Endodermal cell (in vitro differentiated cells): ENCODE measurements around the gene RDH14. TPM values are rescaled to one million over a fixed set of nuclear protein-coding genes. Genes with fewer than 3 reads are reported as not detected.

ENCODE experiments used
- DNase-seq: peaks from one replicate; pipeline ENCODE4 v3.0.0-alpha.2; 2017
- H3K27ac ChIP-seq: 2 replicates; pipeline ENCODE4 v1.5.1; 2013; ENCODE audit warnings: mild to moderate bottlenecking, low read depth, low read length, moderate library complexity
- H3K27me3 ChIP-seq: 2 replicates; pipeline ENCODE4 v1.6.1; 2013; ENCODE audit warnings: mild to moderate bottlenecking, low read length, moderate library complexity; ENCODE audit not compliant: insufficient read depth, control insufficient read depth, poor library complexity, severe bottlenecking
- H3K36me3 ChIP-seq: 2 replicates; pipeline ENCODE4 v1.7.0; 2013; ENCODE audit warnings: mild to moderate bottlenecking, low read length, moderate library complexity; ENCODE audit not compliant: control insufficient read depth, insufficient read depth
- H3K4me1 ChIP-seq: one replicate; pipeline ENCODE4 v1.7.0; 2013; ENCODE audit warnings: low read length; ENCODE audit not compliant: control insufficient read depth, insufficient read depth
- H3K4me3 ChIP-seq: 2 replicates; pipeline ENCODE4 v1.5.1; 2013; ENCODE audit warnings: mild to moderate bottlenecking, low read length, moderate library complexity
- H3K9ac ChIP-seq: 2 replicates; pipeline ENCODE4 v1.6.1; 2013; ENCODE audit warnings: mild to moderate bottlenecking, low read length, moderate library complexity; ENCODE audit not compliant: poor library complexity, severe bottlenecking; ENCODE audit errors: extremely low read depth
- H3K9me3 ChIP-seq: 2 replicates; pipeline ENCODE4 v1.6.1; 2013; ENCODE audit warnings: mild to moderate bottlenecking, low read length, moderate library complexity; ENCODE audit not compliant: control insufficient read depth
- H3K27ac Mint-ChIP-seq: 2 replicates; pipeline ENCODE4 v1.8.0; 2020; ENCODE audit warnings: mixed read lengths
- H3K27me3 Mint-ChIP-seq: 2 replicates; pipeline ENCODE4 v1.8.0; 2021; ENCODE audit warnings: mild to moderate bottlenecking, mixed read lengths; ENCODE audit not compliant: insufficient read depth
- H3K36me3 Mint-ChIP-seq: 2 replicates; pipeline ENCODE4 v1.8.0; 2020; ENCODE audit warnings: low read depth, mixed read lengths
- H3K4me1 Mint-ChIP-seq: 2 replicates; pipeline ENCODE4 v1.8.0; 2020; ENCODE audit warnings: mixed read lengths
- H3K4me3 Mint-ChIP-seq: 2 replicates; pipeline ENCODE4 v1.8.0; 2020; ENCODE audit warnings: mild to moderate bottlenecking, moderate library complexity, mixed read lengths
- H3K9me3 Mint-ChIP-seq: 2 replicates; pipeline ENCODE4 v1.8.0; 2020; ENCODE audit warnings: mild to moderate bottlenecking, mixed read lengths
- CTCF ChIP-seq: fragments of 200-600 bp; sonication (generic); conservative IDR thresholded peaks from 2 replicates; pipeline ENCODE4 v1.5.0; 2021; ENCODE audit warnings: antibody characterized with exemption, mild to moderate bottlenecking
- WGBS, 2 experiments: methylation state at CpG; one replicate each; pipeline versions ENCODE4 v1.1.5 to v1.1.7; 2013; ENCODE audit warnings: missing lambda C conversion rate in 2 of 2, mixed read lengths in 1 of 2; ENCODE audit not compliant: insufficient coverage in 1 of 2, insufficient read length in 1 of 2; 5-methylcytosine and 5-hydroxymethylcytosine counted together
- total RNA-seq, 2 donors: library from RNA; stranded (reverse); fragmentation: NEBNext Ultra II Directional in 1 of 2; extraction: Animal tissue kit (Norgen Biotek cat#: 25700) in 1 of 2; gene quantifications; 2 replicates in 1 of 2; 3 replicates in 1 of 2; pipeline ENCODE4 v1.2.1, GENCODE V29; 2021

The RDH14 gene
- total RNA-seq, 2 donors from 2014 or later: 22.6 to 23.0 TPM

GRCh38 chr2:18566145-18566769, 5.8 kb upstream of the RDH14 start:
- no peaks in the 10 kb centered on the region for H3K27me3 ChIP-seq
- H3K9me3 ChIP-seq: peaks cover 6% of the 10 kb centered on the region
- Mint-ChIP-seq H3K36me3 (peaks cover 2% of the 10 kb centered on the region), H3K27me3 (no peaks in the 10 kb centered on the region), H3K9me3 (peaks cover 3% of the 10 kb centered on the region), H3K4me1 (peaks cover 22% of the 10 kb centered on the region), H3K27ac (no peak overlapping the region), H3K4me3 (no peak overlapping the region)
- H3K4me3 ChIP-seq: no peak overlapping the region
- no peak overlapping the region for H3K27ac ChIP-seq
- no peak for TF ChIP-seq CTCF
- H3K36me3 ChIP-seq: no peaks in the 10 kb centered on the region
- no peak overlapping the region for H3K9ac ChIP-seq
- no peaks in the 10 kb centered on the region for H3K4me1 ChIP-seq
- 86 to 91% methylated on average over 1 of the region's 1 CpG for WGBS, 2 experiments
- no peak for DNase-seq

GRCh38 chr2:18560797-18561085, 288 bp upstream of the RDH14 start:
- H3K27me3 ChIP-seq: no peaks in the 10 kb centered on the region
- DNase-seq: no peak
- H3K27ac Mint-ChIP-seq: peak overlapping the region; percentile 84
- H3K9me3 ChIP-seq: peaks cover 6% of the 10 kb centered on the region
- WGBS, 2 experiments: 0 to 5% methylated on average over 1 to 3 of the region's 3 CpGs
- no peak overlapping the region for H3K27ac ChIP-seq
- peak overlapping the region; percentile 86 for H3K4me3 ChIP-seq
- no peaks in the 10 kb centered on the region for H3K9me3 Mint-ChIP-seq
- peaks cover under 1% of the 10 kb centered on the region for H3K36me3 Mint-ChIP-seq
- peaks cover 22% of the 10 kb centered on the region for H3K4me1 Mint-ChIP-seq
- peak overlapping the region; percentile 82 for H3K4me3 Mint-ChIP-seq
- no peaks in the 10 kb centered on the region for H3K27me3 Mint-ChIP-seq
- H3K36me3 ChIP-seq: peaks cover 6% of the 10 kb centered on the region
- H3K4me1 ChIP-seq: peaks cover 7% of the 10 kb centered on the region
- H3K9ac ChIP-seq: no peak overlapping the region
- no peak for TF ChIP-seq CTCF

- Histone ChIP-seq H3K9ac (peak overlapping the region; percentile 56), H3K4me1 (peaks cover 7% of the 10 kb centered on the region), H3K36me3 (peaks cover 15% of the 10 kb centered on the region), H3K27me3 (no peaks in the 10 kb centered on the region), H3K4me3 (peak overlapping the region; percentile 86), H3K9me3 (peaks cover 6% of the 10 kb centered on the region), H3K27ac (peak overlapping the region; percentile 64)
- H3K36me3 Mint-ChIP-seq: peaks cover 10% of the 10 kb centered on the region
- no peaks in the 10 kb centered on the region for H3K9me3 Mint-ChIP-seq
- no peak for DNase-seq
- H3K27me3 Mint-ChIP-seq: no peaks in the 10 kb centered on the region
- no peak for TF ChIP-seq CTCF
- H3K27ac Mint-ChIP-seq: peak overlapping the region; percentile 83
- H3K4me1 Mint-ChIP-seq: peaks cover 22% of the 10 kb centered on the region
- H3K4me3 Mint-ChIP-seq: peak overlapping the region; percentile 82
- 0 to 8% methylated on average over 6 to 11 of the region's 11 CpGs for WGBS, 2 experiments
These were observed 872 bp downstream of the RDH14 start for GRCh38 chr2:18559531-18560030.
